HCT116 (cell line): ENCODE measurements around the gene HCN4.

Source experiments
- CTCF ChIP-seq, 3 experiments: fragments of 200-600 bp in 1 of 3; sonication (generic) in 1 of 3; IDR thresholded peaks in 2 of 3; conservative IDR thresholded peaks in 1 of 3; 2 replicates each; pipeline ENCODE4 v1.5.1; 2012 to 2017; ENCODE audit warnings: low read depth in 2 of 3, low read length in 2 of 3, antibody characterized with exemption in 1 of 3, borderline replicate concordance in 1 of 3, control low read depth in 1 of 3, mild to moderate bottlenecking in 1 of 3, mixed read lengths in 1 of 3, mixed run types in 1 of 3, moderate library complexity in 1 of 3; ENCODE audit not compliant: insufficient read depth in 1 of 3
- EZH2 ChIP-seq: fragments of 200-600 bp; sonication (generic); IDR thresholded peaks from 2 replicates; pipeline ENCODE4 v1.6.1; 2017; ENCODE audit warnings: antibody characterized with exemption, mixed run types
- FOSL1 ChIP-seq: IDR thresholded peaks from 2 replicates; pipeline ENCODE4 v1.6.1; 2012; ENCODE audit warnings: low read depth
- JUND ChIP-seq: IDR thresholded peaks from 2 replicates; pipeline ENCODE4 v1.6.1; 2012
- MAX ChIP-seq: IDR thresholded peaks from 2 replicates; pipeline ENCODE4 v1.6.1; 2012
- POLR2A ChIP-seq: IDR thresholded peaks from 2 replicates; pipeline ENCODE4 v1.7.0; 2011; ENCODE audit warnings: borderline replicate concordance; ENCODE audit not compliant: insufficient read depth, insufficient read length; ENCODE audit errors: extremely low read depth
- POLR2AphosphoS5 ChIP-seq: IDR thresholded peaks from 2 replicates; pipeline ENCODE4 v1.6.1; 2011; ENCODE audit warnings: mild to moderate bottlenecking, low read depth, low read length, moderate library complexity
- RAD21 ChIP-seq: IDR thresholded peaks from 2 replicates; pipeline ENCODE4 v1.6.1; 2012; ENCODE audit warnings: low read depth, mild to moderate bottlenecking
- REST ChIP-seq: IDR thresholded peaks from 2 replicates; pipeline ENCODE4 v1.6.1; 2012; ENCODE audit warnings: low read depth
- SP1 ChIP-seq: IDR thresholded peaks from 2 replicates; pipeline ENCODE4 v1.6.1; 2012; ENCODE audit warnings: low read depth
- SRF ChIP-seq: IDR thresholded peaks from 2 replicates; pipeline ENCODE4 v1.6.1; 2012; ENCODE audit warnings: low read depth
- YY1 ChIP-seq: IDR thresholded peaks from 2 replicates; pipeline ENCODE4 v1.6.1; 2011; ENCODE audit warnings: low read length, low read depth, moderate library complexity, mild to moderate bottlenecking; ENCODE audit not compliant: insufficient replicate concordance; ENCODE audit errors: extremely low read depth
- ZNF274 ChIP-seq: fragments of 200-500 bp; sonication (Bioruptor generic); IDR thresholded peaks from 2 replicates; pipeline ENCODE4 v1.6.1; 2014; ENCODE audit warnings: mild to moderate bottlenecking, low read depth, low read length, inconsistent platforms

- TF ChIP-seq SP1 = no peak
- no peak for TF ChIP-seq CTCF (IDR thresholded peaks at IDR 0.05 in 2 of 3, conservative IDR thresholded peaks at IDR 0.05 in 1 of 3; ENCODE audit: borderline replicate concordance in 1 of 3, insufficient read depth in 1 of 3, low read depth in 2 of 3, low read length in 2 of 3)
- no peak for TF ChIP-seq ZNF274
- no peak for TF ChIP-seq EZH2
- TF ChIP-seq JUND = no peak
- TF ChIP-seq MAX = no peak
- TF ChIP-seq POLR2AphosphoS5 = no peak
- no peak for TF ChIP-seq POLR2A
- TF ChIP-seq REST = no peak
- no peak for TF ChIP-seq RAD21
- TF ChIP-seq SRF = no peak
- TF ChIP-seq YY1 = no peak
- TF ChIP-seq FOSL1 = no peak
Measured at GRCh38 chr15:73366766-73367623, 1.8 kb downstream of the HCN4 start.
